OCI-LY3 (cell line): ENCODE results near the gene RNASET2.

Source experiments
- EZH2phosphoT487 ChIP-seq: fragments of 200-600 bp; shearing (Covaris generic); IDR thresholded peaks from 2 replicates; pipeline ENCODE4 v1.6.1; 2018; ENCODE audit warnings: antibody characterized with exemption, mixed run types, low read depth
- TF ChIP-seq, protein P1 (sequence below): fragments of 200-600, 300-600 bp; sonication (generic); IDR thresholded peaks from 2 replicates; pipeline ENCODE4 v1.5.1; 2014; ENCODE audit warnings: antibody characterized with exemption, low read length, low read depth

DNA sequence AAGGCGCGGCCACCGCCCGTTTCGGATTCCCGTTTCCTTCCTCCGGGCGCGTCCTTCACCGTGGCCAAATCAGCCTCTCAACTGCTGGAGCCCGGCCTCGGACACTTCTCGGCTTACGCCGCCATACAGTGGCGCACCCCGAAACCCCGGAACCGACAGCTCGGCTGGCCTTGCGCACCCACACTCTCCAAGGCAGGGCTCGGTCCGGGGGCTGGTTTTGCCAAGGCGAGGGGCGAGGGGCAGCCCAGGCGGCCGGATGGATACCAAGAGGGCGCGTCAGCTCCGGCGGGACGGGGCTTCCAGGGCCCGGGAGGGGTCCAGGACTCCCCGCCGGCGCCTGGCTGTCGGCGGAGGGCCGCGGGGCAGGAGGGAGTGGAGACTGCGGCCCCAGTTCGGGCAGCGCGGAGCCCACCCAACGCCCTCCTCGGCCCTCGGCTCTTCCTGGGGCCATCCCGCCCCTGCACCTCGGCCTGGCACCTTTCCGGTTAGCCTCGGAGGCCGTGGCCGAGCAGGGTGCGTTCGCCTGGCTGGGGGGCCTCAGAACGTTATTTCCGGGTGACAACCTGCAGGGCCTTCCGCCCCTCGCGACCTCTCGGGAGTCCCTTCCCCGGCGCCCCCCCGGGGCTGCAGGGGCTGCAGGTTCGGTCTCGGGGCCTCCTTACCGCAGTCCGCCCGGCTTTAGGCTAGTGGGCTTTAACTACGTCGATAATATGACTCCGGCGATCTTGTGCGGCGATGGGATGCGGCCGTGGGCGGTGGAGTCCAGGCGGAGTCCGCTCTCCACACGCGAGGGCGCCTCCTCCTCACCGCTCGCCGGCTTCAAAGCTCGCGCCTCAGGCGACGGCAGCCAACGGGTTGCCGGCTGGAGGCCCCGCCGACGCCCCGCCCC is 42.1 kb upstream of the RNASET2 start:
- TF ChIP-seq, protein P1, sequence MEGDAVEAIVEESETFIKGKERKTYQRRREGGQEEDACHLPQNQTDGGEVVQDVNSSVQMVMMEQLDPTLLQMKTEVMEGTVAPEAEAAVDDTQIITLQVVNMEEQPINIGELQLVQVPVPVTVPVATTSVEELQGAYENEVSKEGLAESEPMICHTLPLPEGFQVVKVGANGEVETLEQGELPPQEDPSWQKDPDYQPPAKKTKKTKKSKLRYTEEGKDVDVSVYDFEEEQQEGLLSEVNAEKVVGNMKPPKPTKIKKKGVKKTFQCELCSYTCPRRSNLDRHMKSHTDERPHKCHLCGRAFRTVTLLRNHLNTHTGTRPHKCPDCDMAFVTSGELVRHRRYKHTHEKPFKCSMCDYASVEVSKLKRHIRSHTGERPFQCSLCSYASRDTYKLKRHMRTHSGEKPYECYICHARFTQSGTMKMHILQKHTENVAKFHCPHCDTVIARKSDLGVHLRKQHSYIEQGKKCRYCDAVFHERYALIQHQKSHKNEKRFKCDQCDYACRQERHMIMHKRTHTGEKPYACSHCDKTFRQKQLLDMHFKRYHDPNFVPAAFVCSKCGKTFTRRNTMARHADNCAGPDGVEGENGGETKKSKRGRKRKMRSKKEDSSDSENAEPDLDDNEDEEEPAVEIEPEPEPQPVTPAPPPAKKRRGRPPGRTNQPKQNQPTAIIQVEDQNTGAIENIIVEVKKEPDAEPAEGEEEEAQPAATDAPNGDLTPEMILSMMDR, result peak; percentile 25; the same call in 1 of the 2 replicates
- TF ChIP-seq EZH2phosphoT487, result no peak
